Liver (tissue), 3 donors: ENCODE data around the gene NOPCHAP1.

Experiments used
- JUND ChIP-seq, 2 donors: IDR thresholded peaks; 2 replicates each; pipeline ENCODE4 v1.6.1; 2016; ENCODE audit warnings: antibody characterized with exemption in 2 of 2
- RAD21 ChIP-seq, 2 donors: IDR thresholded peaks; 2 replicates each; pipeline ENCODE4 v1.6.1; 2016; ENCODE audit warnings: antibody characterized with exemption in 2 of 2, mild to moderate bottlenecking in 2 of 2
- TAF1 ChIP-seq: conservative IDR thresholded peaks from 2 replicates; pipeline ENCODE4 v1.6.1; 2016; ENCODE audit warnings: antibody characterized with exemption, mild to moderate bottlenecking
- YY1 ChIP-seq: IDR thresholded peaks from 2 replicates; pipeline ENCODE4 v1.6.1; 2016; ENCODE audit warnings: antibody characterized with exemption, mild to moderate bottlenecking
- TF ChIP-seq, protein P1 (sequence below): fragments of 150-350 bp; IDR thresholded peaks from 2 replicates; pipeline ENCODE4 v1.5.1; 2017; ENCODE audit warnings: improper control_type of control experiment, low read depth, low read length; ENCODE audit not compliant: missing input control
- TF ChIP-seq, protein P2 (sequence below): IDR thresholded peaks from 2 replicates; pipeline ENCODE4 v1.6.1; 2016; ENCODE audit warnings: antibody characterized with exemption, mild to moderate bottlenecking
- donor health status: healthy.
- donor health status: healthy.

- TF ChIP-seq, protein P1, sequence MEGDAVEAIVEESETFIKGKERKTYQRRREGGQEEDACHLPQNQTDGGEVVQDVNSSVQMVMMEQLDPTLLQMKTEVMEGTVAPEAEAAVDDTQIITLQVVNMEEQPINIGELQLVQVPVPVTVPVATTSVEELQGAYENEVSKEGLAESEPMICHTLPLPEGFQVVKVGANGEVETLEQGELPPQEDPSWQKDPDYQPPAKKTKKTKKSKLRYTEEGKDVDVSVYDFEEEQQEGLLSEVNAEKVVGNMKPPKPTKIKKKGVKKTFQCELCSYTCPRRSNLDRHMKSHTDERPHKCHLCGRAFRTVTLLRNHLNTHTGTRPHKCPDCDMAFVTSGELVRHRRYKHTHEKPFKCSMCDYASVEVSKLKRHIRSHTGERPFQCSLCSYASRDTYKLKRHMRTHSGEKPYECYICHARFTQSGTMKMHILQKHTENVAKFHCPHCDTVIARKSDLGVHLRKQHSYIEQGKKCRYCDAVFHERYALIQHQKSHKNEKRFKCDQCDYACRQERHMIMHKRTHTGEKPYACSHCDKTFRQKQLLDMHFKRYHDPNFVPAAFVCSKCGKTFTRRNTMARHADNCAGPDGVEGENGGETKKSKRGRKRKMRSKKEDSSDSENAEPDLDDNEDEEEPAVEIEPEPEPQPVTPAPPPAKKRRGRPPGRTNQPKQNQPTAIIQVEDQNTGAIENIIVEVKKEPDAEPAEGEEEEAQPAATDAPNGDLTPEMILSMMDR: no peak
- TF ChIP-seq RAD21 (IDR thresholded peaks at IDR 0.05) (no peak), YY1 (no peak), JUND (IDR thresholded peaks at IDR 0.05) (no peak), TAF1 (no peak)
- TF ChIP-seq, protein P2, sequence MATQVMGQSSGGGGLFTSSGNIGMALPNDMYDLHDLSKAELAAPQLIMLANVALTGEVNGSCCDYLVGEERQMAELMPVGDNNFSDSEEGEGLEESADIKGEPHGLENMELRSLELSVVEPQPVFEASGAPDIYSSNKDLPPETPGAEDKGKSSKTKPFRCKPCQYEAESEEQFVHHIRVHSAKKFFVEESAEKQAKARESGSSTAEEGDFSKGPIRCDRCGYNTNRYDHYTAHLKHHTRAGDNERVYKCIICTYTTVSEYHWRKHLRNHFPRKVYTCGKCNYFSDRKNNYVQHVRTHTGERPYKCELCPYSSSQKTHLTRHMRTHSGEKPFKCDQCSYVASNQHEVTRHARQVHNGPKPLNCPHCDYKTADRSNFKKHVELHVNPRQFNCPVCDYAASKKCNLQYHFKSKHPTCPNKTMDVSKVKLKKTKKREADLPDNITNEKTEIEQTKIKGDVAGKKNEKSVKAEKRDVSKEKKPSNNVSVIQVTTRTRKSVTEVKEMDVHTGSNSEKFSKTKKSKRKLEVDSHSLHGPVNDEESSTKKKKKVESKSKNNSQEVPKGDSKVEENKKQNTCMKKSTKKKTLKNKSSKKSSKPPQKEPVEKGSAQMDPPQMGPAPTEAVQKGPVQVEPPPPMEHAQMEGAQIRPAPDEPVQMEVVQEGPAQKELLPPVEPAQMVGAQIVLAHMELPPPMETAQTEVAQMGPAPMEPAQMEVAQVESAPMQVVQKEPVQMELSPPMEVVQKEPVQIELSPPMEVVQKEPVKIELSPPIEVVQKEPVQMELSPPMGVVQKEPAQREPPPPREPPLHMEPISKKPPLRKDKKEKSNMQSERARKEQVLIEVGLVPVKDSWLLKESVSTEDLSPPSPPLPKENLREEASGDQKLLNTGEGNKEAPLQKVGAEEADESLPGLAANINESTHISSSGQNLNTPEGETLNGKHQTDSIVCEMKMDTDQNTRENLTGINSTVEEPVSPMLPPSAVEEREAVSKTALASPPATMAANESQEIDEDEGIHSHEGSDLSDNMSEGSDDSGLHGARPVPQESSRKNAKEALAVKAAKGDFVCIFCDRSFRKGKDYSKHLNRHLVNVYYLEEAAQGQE: no peak
These were observed 15.4 kb downstream of the NOPCHAP1 start for GRCh38 chr12:105001476-105001875.
